Tibial artery (tissue), 4 donors: ENCODE results near the gene ALG12.

ENCODE experiments used
- DNase-seq, 2 donors: peaks; one replicate each; pipeline ENCODE4 v3.0.0-alpha.2; 2019
- H3K27ac ChIP-seq, 2 donors: fragments of 200-600 bp; sonication (generic) in 1 of 2; 1 replicate in 1 of 2; 2 replicates in 1 of 2; pipeline ENCODE4 v1.5.1; 2018 to 2019; ENCODE audit warnings: mild to moderate bottlenecking in 1 of 2
- H3K27me3 ChIP-seq, 2 donors: fragments of 200-600 bp; sonication (generic) in 1 of 2; one replicate each; pipeline versions ENCODE4 v1.5.1 to v1.6.0; 2016 to 2019
- H3K36me3 ChIP-seq, 3 donors: fragments of 200-600 bp; sonication (generic) in 2 of 3; one replicate each; pipeline ENCODE4 v1.5.1; 2016 to 2019; ENCODE audit warnings: mild to moderate bottlenecking in 2 of 3
- H3K4me1 ChIP-seq, 4 donors: fragments of 200-600 bp; sonication (generic) in 2 of 4; 1 replicate in 3 of 4; 2 replicates in 1 of 4; pipeline ENCODE4 v1.5.1; 2016 to 2019
- H3K4me3 ChIP-seq, 2 donors: fragments of 200-600 bp; sonication (generic) in 1 of 2; 1 replicate in 1 of 2; 2 replicates in 1 of 2; pipeline ENCODE4 v1.5.1; 2018 to 2019; ENCODE audit warnings: mild to moderate bottlenecking in 2 of 2
- H3K9me3 ChIP-seq, 3 donors: fragments of 200-600 bp; sonication (generic) in 1 of 3; one replicate each; pipeline ENCODE4 v1.5.1; 2016 to 2019
- CTCF ChIP-seq, 2 experiments: fragments of 200-600 bp in 1 of 2; fragments of 450-650 bp in 1 of 2; IDR thresholded peaks; one replicate each; pipeline ENCODE4 v1.5.1; 2017 to 2019; ENCODE audit warnings: antibody characterized with exemption in 2 of 2, mild to moderate bottlenecking in 1 of 2, moderate library complexity in 1 of 2
- intact Hi-C: fragments of 100-400 bp; cut with DNase I; formaldehyde crosslinking; loops from one replicate; pipeline ENCODE4 v1.15.0; 2023; ENCODE audit warnings: low total_unique reads

The ALG12 gene

GRCh38 chr22:49892226-49892899, 25.9 kb downstream of the ALG12 start:
- DNase-seq: no peak

GRCh38 chr22:49889071-49889470, 29.2 kb downstream of the ALG12 start:
- no peak for TF ChIP-seq CTCF (IDR thresholded peaks at IDR 0.05)
- H3K4me1 ChIP-seq: no peaks in the 10 kb centered on the region
- no peak overlapping the region for H3K27ac ChIP-seq
- intact Hi-C loops: no loop called here
- no peaks in the 10 kb centered on the region for H3K27me3 ChIP-seq
- no peak for DNase-seq
- peaks cover 45 to 67% (median 45%) of the 10 kb centered on the region in 3 donors for H3K36me3 ChIP-seq
- peaks cover 0 to 11% (median 0%) of the 10 kb centered on the region in 3 donors for H3K9me3 ChIP-seq
- no peak overlapping the region for H3K4me3 ChIP-seq

More at GRCh38 chr22:49892226-49892899, 25.9 kb downstream of the ALG12 start:
- H3K4me3 ChIP-seq: no peak overlapping the region
- no peak for TF ChIP-seq CTCF (IDR thresholded peaks at IDR 0.05)
- H3K27me3 ChIP-seq: no peaks in the 10 kb centered on the region
- intact Hi-C loops: no loop called here
- H3K36me3 ChIP-seq: peaks cover 28 to 39% (median 38%) of the 10 kb centered on the region in 3 donors
- no peaks in the 10 kb centered on the region for H3K4me1 ChIP-seq
- no peak overlapping the region for H3K27ac ChIP-seq
- peaks cover 0 to 9% (median 6%) of the 10 kb centered on the region in 3 donors for H3K9me3 ChIP-seq

- intact Hi-C loops: no loop called here
- Histone ChIP-seq H3K4me3 (no peak overlapping the region), H3K4me1 (no peaks in the 10 kb centered on the region), H3K27ac (no peak overlapping the region), H3K9me3 (peaks cover 0 to 15% (median 0%) of the 10 kb centered on the region in 3 donors), H3K36me3 (peaks cover 49 to 73% (median 52%) of the 10 kb centered on the region in 3 donors), H3K27me3 (no peaks in the 10 kb centered on the region)
- TF ChIP-seq CTCF (IDR thresholded peaks at IDR 0.05): no peak
- DNase-seq: no peak
These were observed 30.5 kb downstream of the ALG12 start for GRCh38 chr22:49887702-49888101.

- peaks cover 47 to 67% (median 48%) of the 10 kb centered on the region in 3 donors for H3K36me3 ChIP-seq
- DNase-seq: no peak
These were observed 31.2 kb downstream of the ALG12 start for GRCh38 chr22:49887064-49887451.

GRCh38 chr22:49886346-49887063, 31.7 kb downstream of the ALG12 start:
- no peak for DNase-seq
- Histone ChIP-seq H3K4me1 (no peaks in the 10 kb centered on the region), H3K4me3 (no peak overlapping the region), H3K36me3 (peaks cover 47 to 66% (median 49%) of the 10 kb centered on the region in 3 donors), H3K9me3 (peaks cover 0 to 27% (median 4%) of the 10 kb centered on the region in 3 donors), H3K27ac (no peak overlapping the region), H3K27me3 (no peaks in the 10 kb centered on the region)
- no peak for TF ChIP-seq CTCF (IDR thresholded peaks at IDR 0.05)
- intact Hi-C loops: no loop called here

More at GRCh38 chr22:49887064-49887451, 31.2 kb downstream of the ALG12 start:
- H3K4me3 ChIP-seq: no peak overlapping the region
- intact Hi-C loops: no loop called here
- H3K4me1 ChIP-seq: no peaks in the 10 kb centered on the region
- H3K27me3 ChIP-seq: no peaks in the 10 kb centered on the region
- H3K9me3 ChIP-seq: peaks cover 0 to 21% (median 0%) of the 10 kb centered on the region in 3 donors
- TF ChIP-seq CTCF (IDR thresholded peaks at IDR 0.05): no peak
- no peak overlapping the region for H3K27ac ChIP-seq
